ENCODE results near the gene PPIL1. TPM values are rescaled to one million over a fixed set of nuclear protein-coding genes. Genes with fewer than 3 reads are reported as not detected.
A peak's percentile ranks its signal among the peaks of the same experiment; 100 is the strongest.

The PPIL1 gene
- total RNA-seq (2016; rRNA removed; fragmentation: Illumina TruSeq; extraction: Trizol) (144 and 202 TPM in 2 replicates), polyA plus RNA-seq (2011; rRNA removed) (59.0 and 74.2 TPM in 2 replicates), polyA minus RNA-seq (2011; rRNA and poly(A)+ RNA removed; ENCODE audit: low replicate concordance) (69.1 and 72.7 TPM in 2 replicates), Bru-seq, nascent RNA (percentile 78 among the genes with signal in this experiment), BruChase-seq, experiment 1, labeled RNA remaining after a 6-hour chase (percentile 80 among the genes with signal in this experiment), BruChase-seq, experiment 2, labeled RNA remaining after a 2-hour chase (percentile 72 among the genes with signal in this experiment)
- 18.7 and 21.1 TPM in 2 replicates for total RNA-seq (2016; cell fraction: cytosol; rRNA removed; fragmentation: Illumina TruSeq; extraction: Trizol; ENCODE audit: low read depth)
- 144 and 223 TPM in 2 replicates for total RNA-seq (2016; cell fraction: insoluble cytoplasmic fraction; rRNA removed; fragmentation: Illumina TruSeq; extraction: Trizol)
- total RNA-seq (2016; cell fraction: membrane; rRNA removed; fragmentation: Illumina TruSeq; extraction: Trizol): 75.0 TPM in 2 replicates
- total RNA-seq (2016; cell fraction: nucleus; rRNA removed; fragmentation: Illumina TruSeq; extraction: Trizol): 60.3 and 65.1 TPM in 2 replicates
- polyA plus RNA-seq (2011; cell fraction: cytosol; rRNA removed): 53.5 and 73.2 TPM in 2 replicates
- polyA plus RNA-seq (2011; cell fraction: nucleus; rRNA removed): 9.9 and 13.8 TPM in 2 replicates
- polyA plus RNA-seq (2012): 62.2 and 66.4 TPM in 2 replicates
- 20.3 and 21.1 TPM in 2 replicates for polyA plus RNA-seq (2016; cell fraction: cytosol; fragmentation: Illumina TruSeq; extraction: Trizol; ENCODE audit: low read depth)
- polyA plus RNA-seq (2016; cell fraction: insoluble cytoplasmic fraction; fragmentation: Illumina TruSeq; extraction: Trizol; ENCODE audit: low read depth): 209 and 228 TPM in 2 replicates
- 57.0 and 58.9 TPM in 2 replicates for polyA plus RNA-seq (2016; cell fraction: membrane; fragmentation: Illumina TruSeq; extraction: Trizol; ENCODE audit: low read depth)
- polyA plus RNA-seq (2016; cell fraction: nucleus; fragmentation: Illumina TruSeq; extraction: Trizol; ENCODE audit: insufficient read depth, low read depth): 73.7 and 81.3 TPM in 2 replicates
- polyA minus RNA-seq (2011; cell fraction: cytosol; rRNA and poly(A)+ RNA removed): 31.7 and 39.2 TPM in 2 replicates
- polyA minus RNA-seq (2011; cell fraction: nucleus; rRNA and poly(A)+ RNA removed): 17.1 and 20.0 TPM in 2 replicates
- long read RNA-seq, experiment 1, transcript PPIL1-201 (4 exons, 1,739 nt): major isoform, 108 of 123 reads
- long read RNA-seq, experiment 1, partial matches to known transcripts: 15 of 123 reads
- long read RNA-seq, experiment 1, other reads (novel, unspliced or antisense): 0 of 123 reads
- long read RNA-seq, experiment 2, transcript PPIL1-201 (4 exons, 1,739 nt): major isoform, 115 of 173 reads
- long read RNA-seq, experiment 2, partial matches to known transcripts: 7 of 173 reads
- long read RNA-seq, experiment 2, other reads (novel, unspliced or antisense): 51 of 173 reads

DNA sequence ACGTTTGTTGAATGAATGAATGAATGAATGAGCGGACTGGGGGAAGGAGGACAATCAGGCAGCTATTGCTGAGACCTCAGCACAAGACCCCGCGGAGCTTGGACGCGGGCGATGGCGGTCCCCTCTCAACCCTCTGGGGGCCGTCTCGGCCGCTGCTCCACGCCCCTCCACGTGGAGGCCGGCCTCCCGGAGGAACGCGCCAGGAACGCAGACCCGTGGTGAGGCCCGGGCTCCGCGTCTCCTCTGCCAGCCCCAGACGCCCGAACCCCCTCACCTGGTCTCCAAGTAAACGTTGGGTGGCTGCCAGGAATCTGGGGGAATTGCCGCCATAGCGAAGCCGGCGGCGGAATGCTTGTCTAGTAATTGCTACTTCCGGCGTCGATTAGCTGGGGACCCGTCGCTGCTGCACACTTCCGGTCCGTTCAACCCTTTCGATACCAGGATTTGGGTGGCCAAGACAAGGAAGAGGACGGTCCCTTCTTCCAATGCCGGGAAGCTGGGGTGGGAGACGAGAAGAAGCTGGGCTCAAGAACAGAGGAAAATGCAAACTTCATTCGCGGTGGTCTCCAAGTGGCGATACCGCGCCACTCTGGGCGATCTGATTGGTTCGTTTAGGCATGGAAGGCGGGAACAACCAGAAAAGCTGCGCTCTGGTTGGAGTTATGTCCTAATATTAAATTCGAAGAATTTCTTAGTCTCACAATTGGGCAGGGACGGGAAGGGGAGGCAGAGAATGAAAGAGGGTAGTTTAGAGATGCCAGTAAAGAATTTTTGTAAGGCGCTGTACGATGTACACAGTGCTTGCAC lies at the start of gene PPIL1:
Gene PPIL1, minus strand, starts transcription at position 361 of the 807 bp plus-strand sequence. Its CDS starts 31 bp downstream, at position 330.
- peak within 1 kb of the TSS; percentile 83 for H3K27ac ChIP-seq (ENCODE audit: extremely low read length, insufficient read depth, low read length)
- peaks cover 49% of the 10 kb centered on the region for H3K4me1 ChIP-seq (ENCODE audit: insufficient read depth, low read length)
- DNase-seq (ENCODE audit: low spot score) (peak; percentile 90), ATAC-seq (peak; percentile 91), FAIRE-seq (peak; percentile 81)
- H2AFZ ChIP-seq (ENCODE audit: low read length): peak within 1 kb of the TSS; percentile 98
- in situ Hi-C loops (cut with HindIII; ENCODE audit: extremely low pct_ligation_motif_present, low pct_unique_long_range_greater_than_20kb) (no loop called here), intact Hi-C loops (cut with micrococcal nuclease; ENCODE audit: unreplicated experiment) (no loop called here)
- no peaks in the 10 kb centered on the region for H4K20me1 ChIP-seq (ENCODE audit: insufficient read depth, low read length)
- no peaks in the 10 kb centered on the region for H3K9me3 ChIP-seq (ENCODE audit: low read length)
- BruUV-seq (replicated peaks): no TSS peak
- H3K9ac ChIP-seq (ENCODE audit: insufficient read depth, low read depth, low read length): peak within 1 kb of the TSS; percentile 90
- peak within 1 kb of the TSS; percentile 79 to 94 (median 83) for H3K4me3 ChIP-seq (replicated peaks in 1 of 3; ENCODE audit: insufficient read depth in 1 of 3, low read depth in 2 of 3, low read length in 3 of 3)
- H3K27me3 ChIP-seq (ENCODE audit: control insufficient read depth in 1 of 2, insufficient read depth in 2 of 2, low read length in 2 of 2): peaks cover 0 to 13% of the 10 kb centered on the region in 2 experiments; a peak in 2 of 5 replicates
- H3K4me2 ChIP-seq (ENCODE audit: low read depth, low read length): peak within 1 kb of the TSS; percentile 92
- CTCF ChIA-PET (ENCODE audit: low intra/inter-chr PET ratio, low total read pairs): interaction anchor here (0.6 to 1.8 kb wide), 4 partner anchors 11 to 109 kb away, joined by 3 to 8 read pairs (median 4); partner anchors contain the start of gene C6orf89
- peaks cover 1 to 23% of the 10 kb centered on the region in 2 experiments; a peak in 4 of 5 replicates for H3K36me3 ChIP-seq (replicated peaks in 1 of 2; ENCODE audit: control insufficient read depth in 1 of 2, insufficient read depth in 2 of 2, low read length in 2 of 2)
- POLR2A ChIA-PET: interaction anchor here (0.6 to 2.9 kb wide), 20 partner anchors 9 to 1373 kb away, joined by 3 to 61 read pairs (median 4); partner anchors contain the start of genes C6orf89, CDKN1A, MTCH1 and TBC1D22B
- under 1% methylated on average over 53 of the region's 54 CpGs for WGBS (ENCODE audit: low lambda C conversion rate)
- H3K79me2 ChIP-seq (ENCODE audit: insufficient read depth, low read length): peaks cover 22% of the 10 kb centered on the region
- TF ChIP-seq, protein P1, sequence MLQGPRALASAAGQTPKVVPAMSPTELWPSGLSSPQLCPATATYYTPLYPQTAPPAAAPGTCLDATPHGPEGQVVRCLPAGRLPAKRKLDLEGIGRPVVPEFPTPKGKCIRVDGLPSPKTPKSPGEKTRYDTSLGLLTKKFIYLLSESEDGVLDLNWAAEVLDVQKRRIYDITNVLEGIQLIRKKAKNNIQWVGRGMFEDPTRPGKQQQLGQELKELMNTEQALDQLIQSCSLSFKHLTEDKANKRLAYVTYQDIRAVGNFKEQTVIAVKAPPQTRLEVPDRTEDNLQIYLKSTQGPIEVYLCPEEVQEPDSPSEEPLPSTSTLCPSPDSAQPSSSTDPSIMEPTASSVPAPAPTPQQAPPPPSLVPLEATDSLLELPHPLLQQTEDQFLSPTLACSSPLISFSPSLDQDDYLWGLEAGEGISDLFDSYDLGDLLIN (CRISPR knock-in tag; IDR thresholded peaks at IDR 0.05; ENCODE audit: borderline replicate concordance): no peak
- 0 out of 2 replicates have a peak, but pooled peaks have one; percentile 14 for TF ChIP-seq ZNF546 (CRISPR knock-in tag; conservative IDR thresholded peaks at IDR 0.05)
- TF ChIP-seq, protein P2, sequence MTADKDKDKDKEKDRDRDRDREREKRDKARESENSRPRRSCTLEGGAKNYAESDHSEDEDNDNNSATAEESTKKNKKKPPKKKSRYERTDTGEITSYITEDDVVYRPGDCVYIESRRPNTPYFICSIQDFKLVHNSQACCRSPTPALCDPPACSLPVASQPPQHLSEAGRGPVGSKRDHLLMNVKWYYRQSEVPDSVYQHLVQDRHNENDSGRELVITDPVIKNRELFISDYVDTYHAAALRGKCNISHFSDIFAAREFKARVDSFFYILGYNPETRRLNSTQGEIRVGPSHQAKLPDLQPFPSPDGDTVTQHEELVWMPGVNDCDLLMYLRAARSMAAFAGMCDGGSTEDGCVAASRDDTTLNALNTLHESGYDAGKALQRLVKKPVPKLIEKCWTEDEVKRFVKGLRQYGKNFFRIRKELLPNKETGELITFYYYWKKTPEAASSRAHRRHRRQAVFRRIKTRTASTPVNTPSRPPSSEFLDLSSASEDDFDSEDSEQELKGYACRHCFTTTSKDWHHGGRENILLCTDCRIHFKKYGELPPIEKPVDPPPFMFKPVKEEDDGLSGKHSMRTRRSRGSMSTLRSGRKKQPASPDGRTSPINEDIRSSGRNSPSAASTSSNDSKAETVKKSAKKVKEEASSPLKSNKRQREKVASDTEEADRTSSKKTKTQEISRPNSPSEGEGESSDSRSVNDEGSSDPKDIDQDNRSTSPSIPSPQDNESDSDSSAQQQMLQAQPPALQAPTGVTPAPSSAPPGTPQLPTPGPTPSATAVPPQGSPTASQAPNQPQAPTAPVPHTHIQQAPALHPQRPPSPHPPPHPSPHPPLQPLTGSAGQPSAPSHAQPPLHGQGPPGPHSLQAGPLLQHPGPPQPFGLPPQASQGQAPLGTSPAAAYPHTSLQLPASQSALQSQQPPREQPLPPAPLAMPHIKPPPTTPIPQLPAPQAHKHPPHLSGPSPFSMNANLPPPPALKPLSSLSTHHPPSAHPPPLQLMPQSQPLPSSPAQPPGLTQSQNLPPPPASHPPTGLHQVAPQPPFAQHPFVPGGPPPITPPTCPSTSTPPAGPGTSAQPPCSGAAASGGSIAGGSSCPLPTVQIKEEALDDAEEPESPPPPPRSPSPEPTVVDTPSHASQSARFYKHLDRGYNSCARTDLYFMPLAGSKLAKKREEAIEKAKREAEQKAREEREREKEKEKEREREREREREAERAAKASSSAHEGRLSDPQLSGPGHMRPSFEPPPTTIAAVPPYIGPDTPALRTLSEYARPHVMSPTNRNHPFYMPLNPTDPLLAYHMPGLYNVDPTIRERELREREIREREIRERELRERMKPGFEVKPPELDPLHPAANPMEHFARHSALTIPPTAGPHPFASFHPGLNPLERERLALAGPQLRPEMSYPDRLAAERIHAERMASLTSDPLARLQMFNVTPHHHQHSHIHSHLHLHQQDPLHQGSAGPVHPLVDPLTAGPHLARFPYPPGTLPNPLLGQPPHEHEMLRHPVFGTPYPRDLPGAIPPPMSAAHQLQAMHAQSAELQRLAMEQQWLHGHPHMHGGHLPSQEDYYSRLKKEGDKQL (CRISPR knock-in tag; IDR thresholded peaks at IDR 0.05; ENCODE audit: low read depth): no peak

All from HepG2 (cell line).